GM19468 (cell line): Measurements from ENCODE around the gene MIB1.

ENCODE experiments used
- ATAC-seq: cut with Tn5 transposase; IDR thresholded peaks from one replicate; pipeline ENCODE4 v1.9.1; 2021; ENCODE audit warnings: mild to moderate bottlenecking, moderate library complexity, moderate number of reproducible peaks; ENCODE audit not compliant: unreplicated experiment; ENCODE audit errors: extremely low read depth

The MIB1 gene

GRCh38 chr18:21858544-21858943 is 118.0 kb downstream of the MIB1 start:
- ATAC-seq = no peak

GRCh38 chr18:21864386-21864785 is 123.8 kb downstream of the MIB1 start:
- ATAC-seq = no peak

- ATAC-seq = no peak
Observed at GRCh38 chr18:21865043-21865442, 124.5 kb downstream of the MIB1 start.

GRCh38 chr18:21868770-21869169 is 128.2 kb downstream of the MIB1 start:
- no peak for ATAC-seq

- ATAC-seq = no peak
Observed at GRCh38 chr18:21889570-21889969, 149.0 kb downstream of the MIB1 start.

GRCh38 chr18:21894619-21895367 is 154.2 kb downstream of the MIB1 start:
- no peak for ATAC-seq

- ATAC-seq = no peak
Observed at GRCh38 chr18:21896732-21897336, 156.2 kb downstream of the MIB1 start.

- ATAC-seq = no peak
Observed at GRCh38 chr18:21897811-21898210, 157.2 kb downstream of the MIB1 start.

GRCh38 chr18:21900605-21901352 is 160.2 kb downstream of the MIB1 start:
- no peak for ATAC-seq

- ATAC-seq = no peak
Observed at GRCh38 chr18:21901423-21901945, 160.9 kb downstream of the MIB1 start.

GRCh38 chr18:21903709-21904108 is 163.1 kb downstream of the MIB1 start:
- ATAC-seq = no peak

- ATAC-seq = no peak
Observed at GRCh38 chr18:21904856-21905255, 164.3 kb downstream of the MIB1 start.

GRCh38 chr18:21907451-21907850 is 166.9 kb downstream of the MIB1 start:
- no peak for ATAC-seq

- no peak for ATAC-seq
Observed at GRCh38 chr18:21908711-21909110, 168.1 kb downstream of the MIB1 start.

- ATAC-seq = no peak
Observed at GRCh38 chr18:21910906-21911305, 170.3 kb downstream of the MIB1 start.

- ATAC-seq = no peak
Observed at GRCh38 chr18:21911551-21911950, 171.0 kb downstream of the MIB1 start.

- no peak for ATAC-seq
Observed at GRCh38 chr18:21912339-21913239, 172.0 kb downstream of the MIB1 start.

- no peak for ATAC-seq
Observed at GRCh38 chr18:21914739-21915319, 174.2 kb downstream of the MIB1 start.

- no peak for ATAC-seq
Observed at GRCh38 chr18:21915546-21915945, 175.0 kb downstream of the MIB1 start.

GRCh38 chr18:21916594-21916993 is 176.0 kb downstream of the MIB1 start:
- no peak for ATAC-seq
